Measurements from ENCODE around the gene GPATCH8. TPM values are rescaled to one million over a fixed set of nuclear protein-coding genes. Genes with fewer than 3 reads are reported as not detected.

Gene GPATCH8
- polyA plus RNA-seq, 1 of the 3 experiments (the other 2 are of a cell fraction) = 12.7 TPM

GRCh38 chr17:44496815-44497214, 6.4 kb downstream of the GPATCH8 start:
- ChIA-PET CTCF (interaction anchor here (0.6 kb wide), 1 partner anchor 638 kb away, joined by 3 read pairs; no protein-coding TSS in a partner anchor), POLR2A (no interaction called here)
- H3K27ac ChIP-seq (ENCODE audit: low read depth in 2 of 2, low read length in 1 of 2) = peak overlapping the region in 1 of 2 experiments; percentile 17; a peak in 1 of 4 replicates
- H3K27me3 ChIP-seq (ENCODE audit: insufficient read depth) = no peaks in the 10 kb centered on the region
- H3F3A ChIP-seq (replicated peaks; ENCODE audit: insufficient read depth) = no peaks in the 10 kb centered on the region
- H3K79me2 ChIP-seq (ENCODE audit: insufficient read depth) = peaks cover 100% of the 10 kb centered on the region
- peaks cover 100% of the 10 kb centered on the region for H4K20me1 ChIP-seq (ENCODE audit: insufficient read depth)
- TF ChIP-seq PBX3 (IDR thresholded peaks at IDR 0.05) = no peak
- TF ChIP-seq POLR2AphosphoS5 (IDR thresholded peaks at IDR 0.05; ENCODE audit: low read depth, low read length) = 0 out of 2 replicates have a peak, but pooled peaks have one; percentile 10
- no peak for DNase-seq
- H3K4me1 ChIP-seq (ENCODE audit: control insufficient read depth in 1 of 2, insufficient read depth in 2 of 2, low read depth in 1 of 2, low read length in 1 of 2) = peaks cover 5 to 6% of the 10 kb centered on the region in 2 experiments; a peak in 3 of 4 replicates
- no peak overlapping the region for H3K4me2 ChIP-seq
- no peak overlapping the region for H2AFZ ChIP-seq (ENCODE audit: low read depth)
- H3K9me3 ChIP-seq = no peaks in the 10 kb centered on the region
- WGBS (ENCODE audit: low lambda C conversion rate) = 50% methylated on average over 2 of the region's 2 CpGs
- no peaks in the 10 kb centered on the region for H3K36me3 ChIP-seq (replicated peaks in 1 of 2; ENCODE audit: control insufficient read depth in 1 of 2, insufficient read depth in 2 of 2, low read length in 1 of 2)
- no peaks in the 10 kb centered on the region for H3K9me2 ChIP-seq
- H3K9ac ChIP-seq = no peak overlapping the region
- H3K4me3 ChIP-seq (ENCODE audit: low read depth in 2 of 2, low read length in 1 of 2) = no peak overlapping the region

GRCh38 chr17:44493339-44493738, 9.9 kb downstream of the GPATCH8 start:
- DNase-seq = no peak
- Histone ChIP-seq H2AFZ (ENCODE audit: low read depth) (no peak overlapping the region), H3K9me2 (no peaks in the 10 kb centered on the region), H3K27me3 (ENCODE audit: insufficient read depth) (no peaks in the 10 kb centered on the region), H3K9me3 (no peaks in the 10 kb centered on the region), H4K20me1 (ENCODE audit: insufficient read depth) (peaks cover 100% of the 10 kb centered on the region), H3K27ac (ENCODE audit: low read depth in 2 of 2, low read length in 1 of 2) (no peak overlapping the region), H3K79me2 (ENCODE audit: insufficient read depth) (peaks cover 100% of the 10 kb centered on the region), H3K4me2 (no peak overlapping the region), H3K4me3 (ENCODE audit: low read depth in 2 of 2, low read length in 1 of 2) (no peak overlapping the region), H3F3A (replicated peaks; ENCODE audit: insufficient read depth) (peaks cover 4% of the 10 kb centered on the region), H3K36me3 (replicated peaks in 1 of 2; ENCODE audit: control insufficient read depth in 1 of 2, insufficient read depth in 2 of 2, low read length in 1 of 2) (peaks cover 0 to 22% of the 10 kb centered on the region in 2 experiments), H3K4me1 (ENCODE audit: control insufficient read depth in 1 of 2, insufficient read depth in 2 of 2, low read depth in 1 of 2, low read length in 1 of 2) (peaks cover 0 to 2% of the 10 kb centered on the region in 2 experiments; a peak in 2 of 4 replicates), H3K9ac (no peak overlapping the region)
- ChIA-PET CTCF (interaction anchor here (1.5 kb wide), 1 partner anchor 15 kb away, joined by 3 read pairs; no protein-coding TSS in a partner anchor), POLR2A (no interaction called here)
- TF ChIP-seq TCF12 (IDR thresholded peaks at IDR 0.05) (no peak), FOXM1 (IDR thresholded peaks at IDR 0.05; ENCODE audit: low read depth) (no peak), CHD2 (IDR thresholded peaks at IDR 0.05; ENCODE audit: low read length, partially characterized antibody) (no peak), ELF1 (IDR thresholded peaks at IDR 0.05) (no peak), MAX (IDR thresholded peaks at IDR 0.05; ENCODE audit: low read depth) (no peak), POLR2AphosphoS5 (IDR thresholded peaks at IDR 0.05; ENCODE audit: low read depth, low read length) (no peak), FOSL2 (IDR thresholded peaks at IDR 0.05; ENCODE audit: borderline replicate concordance, low read depth) (no peak), TAF1 (IDR thresholded peaks at IDR 0.05; ENCODE audit: borderline replicate concordance, low read depth, low read length) (no peak), PBX3 (IDR thresholded peaks at IDR 0.05) (no peak), IRF3 (IDR thresholded peaks at IDR 0.05; ENCODE audit: low read depth, low read length) (no peak), EZH2phosphoT487 (IDR thresholded peaks at IDR 0.05; ENCODE audit: borderline replicate concordance, low read depth) (no peak), TEAD4 (IDR thresholded peaks at IDR 0.05; ENCODE audit: borderline replicate concordance, insufficient read depth) (no peak), GABPA (IDR thresholded peaks at IDR 0.05; ENCODE audit: low read depth) (no peak), MXI1 (IDR thresholded peaks at IDR 0.05; ENCODE audit: low read depth, low read length) (no peak), FOXJ3 (CRISPR knock-in tag; IDR thresholded peaks at IDR 0.05) (no peak), NFIC (IDR thresholded peaks at IDR 0.05; ENCODE audit: borderline replicate concordance) (no peak), RAD21 (IDR thresholded peaks at IDR 0.05; ENCODE audit: low read length) (no peak), USF2 (IDR thresholded peaks at IDR 0.05; ENCODE audit: borderline replicate concordance, low read depth, low read length) (no peak), NRF1 (IDR thresholded peaks at IDR 0.05; ENCODE audit: low read depth, low read length) (no peak), RCOR1 (IDR thresholded peaks at IDR 0.05; ENCODE audit: low read length) (no peak)
- over 99% methylated on average over 5 of the region's 5 CpGs for WGBS (ENCODE audit: low lambda C conversion rate)
